HCT116 (cell line): ENCODE measurements around the gene PSMD11. TPM values are rescaled to one million over a fixed set of nuclear protein-coding genes. Genes with fewer than 3 reads are reported as not detected.

Experiments used
- ATAC-seq: fragments of 200-7000 bp; cut with Tn5 transposase; 2 replicates; pipeline ENCODE4 v1.9.1; 2020; ENCODE audit warnings: mild to moderate bottlenecking, moderate library complexity
- BruUV-seq: library from RNA; stranded (reverse); fragments of 400-500 nt; replicated peaks from 2 replicates; lab custom pipeline; 2021; lab: Mats Ljungman, UMichigan
- CTCF ChIA-PET: fragments of 300-600 bp; sonication (Branson Sonifier 250); formaldehyde crosslinking; loops from one replicate; lab custom pipeline; 2021; ENCODE audit warnings: antibody characterized with exemption; lab: Charles Lee
- POLR2A ChIA-PET: fragments of 300-600, 350-600 bp; sonication (Branson Sonifier 250); formaldehyde crosslinking; loops from one replicate; lab custom pipeline; 2021; ENCODE audit warnings: antibody characterized with exemption; lab: Charles Lee
- RAD21 ChIA-PET, 2 experiments: fragments of 300-600 bp; sonication (Branson Sonifier 250); formaldehyde crosslinking; loops; one replicate each; lab custom pipeline; 2023; ENCODE audit warnings: low total read pairs in 2 of 2; ENCODE audit not compliant: uncharacterized antibody in 2 of 2, unreplicated experiment in 2 of 2, low non-redundant PET in 1 of 2; lab: Charles Lee
- DNase-seq: peaks from one replicate; pipeline ENCODE4 v3.0.0-alpha.2; 2010; ENCODE audit warnings: low read depth, low spot score
- H2AFZ ChIP-seq: fragments of 200-600 bp; shearing (Covaris generic), sonication (generic); 2 replicates; pipeline ENCODE4 v1.6.1; 2017; ENCODE audit warnings: low read depth, mixed run types, mixed read lengths, antibody characterized with exemption, low read length; ENCODE audit not compliant: poor library complexity, severe bottlenecking
- H3K27ac ChIP-seq: 2 replicates; pipeline ENCODE4 v1.5.1; 2012; ENCODE audit warnings: low read depth, low read length
- H3K27me3 ChIP-seq: fragments of 200-600 bp; sonication (generic); 2 replicates; pipeline ENCODE4 v1.6.1; 2016; ENCODE audit warnings: mixed run types, low read length, mixed read lengths; ENCODE audit not compliant: insufficient read depth
- H3K36me3 ChIP-seq, 2 experiments: fragments of 200-500 bp in 1 of 2; fragments of 200-600 bp in 1 of 2; sonication (Bioruptor generic) in 1 of 2; sonication (generic) in 1 of 2; 2 replicates each; pipeline versions ENCODE4 v1.5.1 to v1.6.1; 2014 to 2016; ENCODE audit warnings: low read length in 2 of 2, inconsistent platforms in 1 of 2, mixed read lengths in 1 of 2, mixed run types in 1 of 2; ENCODE audit not compliant: insufficient read depth in 2 of 2, control insufficient read depth in 1 of 2
- H3K4me1 ChIP-seq, 2 experiments: fragments of 200-600 bp in 1 of 2; sonication (generic) in 1 of 2; 2 replicates each; pipeline versions ENCODE4 v1.5.1 to v1.6.1; 2012 to 2017; ENCODE audit warnings: low read length in 2 of 2, inconsistent platforms in 1 of 2, mild to moderate bottlenecking in 1 of 2, mixed read lengths in 1 of 2, mixed run types in 1 of 2, moderate library complexity in 1 of 2; ENCODE audit not compliant: insufficient read depth in 2 of 2, control insufficient read depth in 1 of 2
- H3K4me2 ChIP-seq: fragments of 200-600 bp; sonication (generic); 2 replicates; pipeline ENCODE4 v1.6.1; 2017; ENCODE audit warnings: mixed run types, low read length, mixed read lengths
- H3K4me3 ChIP-seq, 2 experiments: fragments of 200-600 bp in 1 of 2; sonication (generic) in 1 of 2; replicated peaks in 1 of 2; 2 replicates each; pipeline ENCODE4 v1.5.1; 2011 to 2016; ENCODE audit warnings: low read length in 2 of 2, control low read depth in 1 of 2, low read depth in 1 of 2, mild to moderate bottlenecking in 1 of 2, mixed read lengths in 1 of 2, mixed run types in 1 of 2
- H3K79me2 ChIP-seq: fragments of 200-600 bp; sonication (generic); 2 replicates; pipeline ENCODE4 v1.6.1; 2017; ENCODE audit warnings: mild to moderate bottlenecking, mixed run types, low read length, moderate library complexity, mixed read lengths; ENCODE audit not compliant: insufficient read depth
- H3K9ac ChIP-seq: fragments of 200-600 bp; sonication (generic); 2 replicates; pipeline ENCODE4 v1.6.1; 2016; ENCODE audit warnings: low read length, mixed read lengths
- H3K9me2 ChIP-seq: fragments of 200-600 bp; sonication (generic), shearing (Covaris generic); 2 replicates; pipeline ENCODE4 v1.6.1; 2017; ENCODE audit warnings: mixed run types, mild to moderate bottlenecking, moderate library complexity; ENCODE audit not compliant: insufficient read depth
- H3K9me3 ChIP-seq, 2 experiments: fragments of 200-500 bp in 1 of 2; fragments of 200-600 bp in 1 of 2; sonication (Bioruptor generic) in 1 of 2; sonication (generic) in 1 of 2; 2 replicates each; pipeline ENCODE4 v1.6.1; 2014 to 2017; ENCODE audit warnings: low read length in 2 of 2, mixed read lengths in 2 of 2, inconsistent platforms in 1 of 2, low read depth in 1 of 2, mild to moderate bottlenecking in 1 of 2, mixed run types in 1 of 2, moderate library complexity in 1 of 2; ENCODE audit not compliant: control insufficient read depth in 1 of 2, insufficient read depth in 1 of 2
- H4K20me1 ChIP-seq: fragments of 200-600 bp; sonication (generic), shearing (Covaris generic); 2 replicates; pipeline ENCODE4 v1.6.1; 2017; ENCODE audit warnings: mixed run types, mild to moderate bottlenecking, moderate library complexity; ENCODE audit not compliant: insufficient read depth
- ATF3 ChIP-seq: IDR thresholded peaks from 2 replicates; pipeline ENCODE4 v1.6.1; 2012
- CEBPB ChIP-seq: IDR thresholded peaks from 2 replicates; pipeline ENCODE4 v1.6.1; 2012; ENCODE audit warnings: low read depth
- EZH2phosphoT487 ChIP-seq: fragments of 200-600 bp; IDR thresholded peaks from 2 replicates; pipeline ENCODE4 v1.6.1; 2018; ENCODE audit warnings: antibody characterized with exemption, borderline replicate concordance
- FOSL1 ChIP-seq: IDR thresholded peaks from 2 replicates; pipeline ENCODE4 v1.6.1; 2012; ENCODE audit warnings: low read depth
- JUND ChIP-seq: IDR thresholded peaks from 2 replicates; pipeline ENCODE4 v1.6.1; 2012
- RAD21 ChIP-seq: IDR thresholded peaks from 2 replicates; pipeline ENCODE4 v1.6.1; 2012; ENCODE audit warnings: low read depth, mild to moderate bottlenecking
- YY1 ChIP-seq: IDR thresholded peaks from 2 replicates; pipeline ENCODE4 v1.6.1; 2011; ENCODE audit warnings: low read length, low read depth, moderate library complexity, mild to moderate bottlenecking; ENCODE audit not compliant: insufficient replicate concordance; ENCODE audit errors: extremely low read depth
- ZBTB33 ChIP-seq: IDR thresholded peaks from 2 replicates; pipeline ENCODE4 v1.6.1; 2011; ENCODE audit warnings: mild to moderate bottlenecking, low read length, moderate library complexity; ENCODE audit not compliant: insufficient replicate concordance; ENCODE audit errors: extremely low read depth
- ZFX ChIP-seq: fragments of 450-650 bp; IDR thresholded peaks from 2 replicates; pipeline ENCODE4 v1.6.1; 2017
- intact Hi-C: fragments of 100-400 bp; cut with micrococcal nuclease; formaldehyde crosslinking; loops from 2 replicates; pipeline ENCODE4 v1.10.0; 2022
- total RNA-seq: library from RNA; stranded (reverse); gene quantifications from one replicate; pipeline ENCODE4 v1.2.1, GENCODE V29; 2021; ENCODE audit not compliant: unreplicated experiment
- TF ChIP-seq, protein P1 (sequence below): IDR thresholded peaks from 2 replicates; pipeline ENCODE4 v1.6.1; 2012

The PSMD11 gene
- total RNA-seq, 1 experiment from 2014 or later = 143 TPM

DNA sequence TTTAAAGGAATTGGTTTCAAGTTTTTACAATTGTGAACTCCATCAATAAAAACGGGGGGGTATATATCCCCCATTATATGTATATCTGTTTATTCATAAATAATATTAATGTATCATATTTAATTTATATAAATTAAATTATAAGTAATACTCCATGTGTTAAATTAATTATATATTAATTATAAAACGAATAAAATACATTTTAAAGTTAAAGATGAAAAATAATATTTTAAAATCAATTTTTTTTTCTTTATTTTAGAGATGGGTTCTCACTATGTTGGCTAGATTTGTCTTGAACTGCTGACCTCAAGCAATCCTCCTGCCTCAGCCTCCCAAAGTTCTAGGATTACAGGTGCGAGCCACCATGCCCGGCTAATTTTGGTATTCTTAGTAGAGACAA, 17.4 kb upstream of the PSMD11 start:
- H3K79me2 ChIP-seq = no peaks in the 10 kb centered on the region
- no peak overlapping the region for H2AFZ ChIP-seq
- H3K27me3 ChIP-seq = no peaks in the 10 kb centered on the region
- no TSS peak for BruUV-seq
- H3K36me3 ChIP-seq = no peaks in the 10 kb centered on the region
- intact Hi-C loops = no loop called here
- CTCF ChIA-PET = no interaction called here
- RAD21 ChIA-PET = no interaction called here
- H3K9me2 ChIP-seq = no peaks in the 10 kb centered on the region
- DNase-seq (no peak), ATAC-seq (no peak)
- peaks cover 0 to 6% of the 10 kb centered on the region in 2 experiments; a peak in 2 of 4 replicates for H3K9me3 ChIP-seq
- no peaks in the 10 kb centered on the region for H3K4me1 ChIP-seq
- no peaks in the 10 kb centered on the region for H4K20me1 ChIP-seq
- POLR2A ChIA-PET = no interaction called here
- no peak overlapping the region for H3K4me3 ChIP-seq
- no peak overlapping the region for H3K9ac ChIP-seq
- TF ChIP-seq, protein P1, sequence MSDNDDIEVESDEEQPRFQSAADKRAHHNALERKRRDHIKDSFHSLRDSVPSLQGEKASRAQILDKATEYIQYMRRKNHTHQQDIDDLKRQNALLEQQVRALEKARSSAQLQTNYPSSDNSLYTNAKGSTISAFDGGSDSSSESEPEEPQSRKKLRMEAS = no peak
- no peak for TF ChIP-seq ATF3
- no peak for TF ChIP-seq ZBTB33
- TF ChIP-seq FOSL1 = no peak
- TF ChIP-seq CEBPB = no peak
- TF ChIP-seq ZFX = no peak
- no peak for TF ChIP-seq EZH2phosphoT487
- no peak for TF ChIP-seq RAD21
- no peak for TF ChIP-seq YY1
- TF ChIP-seq JUND = no peak
- H3K27ac ChIP-seq = no peak overlapping the region
- no peak overlapping the region for H3K4me2 ChIP-seq
